A549 (cell line): ENCODE measurements around the gene ATRN.

Experiments used
- CHD2 ChIP-seq: fragments of 150-350 bp; IDR thresholded peaks from 2 replicates; pipeline ENCODE4 v1.6.1; 2014; ENCODE audit warnings: low read length; ENCODE audit not compliant: partially characterized antibody
- FOSB ChIP-seq: fragments of 250-450 bp; sonication (Bioruptor Pico); IDR thresholded peaks from 2 replicates; pipeline ENCODE4 v1.5.0; 2020; ENCODE audit warnings: mild to moderate bottlenecking, moderate library complexity
- MYC ChIP-seq: IDR thresholded peaks from 2 replicates; pipeline ENCODE4 v1.6.1; 2012; ENCODE audit warnings: mild to moderate bottlenecking, inconsistent platforms, low read length, improper control_type of control experiment, borderline replicate concordance
- POLR2A ChIP-seq: IDR thresholded peaks from 2 replicates; pipeline ENCODE4 v1.6.1; 2012; ENCODE audit warnings: mild to moderate bottlenecking, low read length
- RAD21 ChIP-seq, 2 experiments: fragments of >200 bp in 1 of 2; sonication (Bioruptor Twin) in 1 of 2; formaldehyde crosslinking in 1 of 2; IDR thresholded peaks in 1 of 2; conservative IDR thresholded peaks in 1 of 2; 2 replicates in 1 of 2; 3 replicates in 1 of 2; pipeline ENCODE4 v1.6.1; 2012 to 2018; ENCODE audit warnings: inconsistent platforms in 1 of 2
- ZSCAN20 ChIP-seq: fragments of 250-450 bp; sonication (Bioruptor Pico); IDR thresholded peaks from 2 replicates; pipeline ENCODE4 v1.8.0; 2022; ENCODE audit warnings: mild to moderate bottlenecking, moderate library complexity
- TF ChIP-seq, protein P1 (sequence below): fragments of >200 bp; sonication (Bioruptor Twin); formaldehyde crosslinking; IDR thresholded peaks from 3 replicates; pipeline ENCODE4 v1.5.1; 2016
- TF ChIP-seq, protein P2 (sequence below): IDR thresholded peaks from 2 replicates; pipeline ENCODE4 v1.6.1; 2012

DNA sequence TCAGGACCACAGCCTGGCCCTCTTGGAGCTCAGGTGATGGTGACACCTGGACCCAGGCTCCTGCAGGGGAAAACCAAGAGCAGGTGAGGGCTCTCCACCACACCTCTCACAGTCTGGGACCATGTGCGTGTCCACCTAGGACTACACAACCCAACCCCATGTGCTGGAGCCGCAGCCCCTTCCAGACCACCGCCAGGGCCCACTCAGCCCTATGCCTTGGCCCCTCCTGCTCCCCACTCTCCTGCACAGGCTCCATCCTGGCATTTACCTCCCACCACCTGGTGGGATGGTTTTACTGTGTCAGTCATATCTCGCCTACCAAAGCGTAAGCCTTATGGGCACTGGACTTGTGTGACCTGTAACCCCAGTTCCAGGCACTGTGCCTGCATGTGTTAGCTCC, 224.0 kb downstream of the ATRN start:
- TF ChIP-seq, protein P1, sequence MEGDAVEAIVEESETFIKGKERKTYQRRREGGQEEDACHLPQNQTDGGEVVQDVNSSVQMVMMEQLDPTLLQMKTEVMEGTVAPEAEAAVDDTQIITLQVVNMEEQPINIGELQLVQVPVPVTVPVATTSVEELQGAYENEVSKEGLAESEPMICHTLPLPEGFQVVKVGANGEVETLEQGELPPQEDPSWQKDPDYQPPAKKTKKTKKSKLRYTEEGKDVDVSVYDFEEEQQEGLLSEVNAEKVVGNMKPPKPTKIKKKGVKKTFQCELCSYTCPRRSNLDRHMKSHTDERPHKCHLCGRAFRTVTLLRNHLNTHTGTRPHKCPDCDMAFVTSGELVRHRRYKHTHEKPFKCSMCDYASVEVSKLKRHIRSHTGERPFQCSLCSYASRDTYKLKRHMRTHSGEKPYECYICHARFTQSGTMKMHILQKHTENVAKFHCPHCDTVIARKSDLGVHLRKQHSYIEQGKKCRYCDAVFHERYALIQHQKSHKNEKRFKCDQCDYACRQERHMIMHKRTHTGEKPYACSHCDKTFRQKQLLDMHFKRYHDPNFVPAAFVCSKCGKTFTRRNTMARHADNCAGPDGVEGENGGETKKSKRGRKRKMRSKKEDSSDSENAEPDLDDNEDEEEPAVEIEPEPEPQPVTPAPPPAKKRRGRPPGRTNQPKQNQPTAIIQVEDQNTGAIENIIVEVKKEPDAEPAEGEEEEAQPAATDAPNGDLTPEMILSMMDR: no peak
- TF ChIP-seq, protein P2, sequence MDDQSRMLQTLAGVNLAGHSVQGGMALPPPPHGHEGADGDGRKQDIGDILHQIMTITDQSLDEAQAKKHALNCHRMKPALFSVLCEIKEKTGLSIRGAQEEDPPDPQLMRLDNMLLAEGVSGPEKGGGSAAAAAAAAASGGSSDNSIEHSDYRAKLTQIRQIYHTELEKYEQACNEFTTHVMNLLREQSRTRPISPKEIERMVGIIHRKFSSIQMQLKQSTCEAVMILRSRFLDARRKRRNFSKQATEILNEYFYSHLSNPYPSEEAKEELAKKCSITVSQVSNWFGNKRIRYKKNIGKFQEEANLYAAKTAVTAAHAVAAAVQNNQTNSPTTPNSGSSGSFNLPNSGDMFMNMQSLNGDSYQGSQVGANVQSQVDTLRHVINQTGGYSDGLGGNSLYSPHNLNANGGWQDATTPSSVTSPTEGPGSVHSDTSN: no peak
- TF ChIP-seq RAD21 (conservative IDR thresholded peaks at IDR 0.05 in 1 of 2, IDR thresholded peaks at IDR 0.05 in 1 of 2) (no peak), CHD2 (no peak), POLR2A (no peak), MYC (no peak), ZSCAN20 (CRISPR knock-in tag) (no peak), FOSB (CRISPR knock-in tag) (no peak)
